HG02610 (cell line): Measurements from ENCODE around the gene SLC25A52.
"Not testable (repeated sequence)": the region's sequence is repeated elsewhere in the genome, so short reads cannot be mapped to it uniquely, and the experiment has no call there.

Source experiments
- ATAC-seq: cut with Tn5 transposase; IDR thresholded peaks from one replicate; pipeline ENCODE4 v1.9.1; 2021; ENCODE audit warnings: mild to moderate bottlenecking, moderate library complexity; ENCODE audit not compliant: unreplicated experiment

The SLC25A52 gene

DNA sequence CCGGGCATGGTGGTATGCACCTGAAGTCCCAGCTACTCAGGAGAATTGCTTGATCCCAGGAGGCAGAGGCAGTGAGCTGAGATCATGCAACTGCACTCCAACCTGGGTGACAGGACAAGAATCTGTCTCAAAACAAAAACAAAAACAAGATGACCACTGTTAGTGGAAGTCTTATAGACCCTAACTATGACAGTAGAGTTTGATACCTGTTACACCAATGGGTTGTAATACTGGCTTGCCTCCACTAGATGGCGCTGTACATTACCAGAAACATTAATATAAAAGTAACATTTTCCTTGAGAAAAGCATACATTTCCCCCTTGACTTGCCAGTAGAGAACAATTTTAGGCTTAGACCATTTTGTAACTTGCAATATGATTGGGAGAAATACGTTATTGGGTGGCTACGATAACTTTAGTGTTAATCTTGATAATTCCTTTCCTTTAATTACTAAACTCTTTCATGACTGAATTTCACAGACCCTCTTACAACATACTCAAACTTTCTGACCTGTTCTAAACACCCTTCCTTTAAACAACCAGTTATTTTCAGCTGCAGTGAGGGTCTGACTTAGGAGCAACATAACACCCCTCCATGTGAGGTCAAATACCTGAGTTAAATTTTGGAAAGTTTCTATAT is 19.5 kb downstream of the SLC25A52 start:
- no peak for ATAC-seq

DNA sequence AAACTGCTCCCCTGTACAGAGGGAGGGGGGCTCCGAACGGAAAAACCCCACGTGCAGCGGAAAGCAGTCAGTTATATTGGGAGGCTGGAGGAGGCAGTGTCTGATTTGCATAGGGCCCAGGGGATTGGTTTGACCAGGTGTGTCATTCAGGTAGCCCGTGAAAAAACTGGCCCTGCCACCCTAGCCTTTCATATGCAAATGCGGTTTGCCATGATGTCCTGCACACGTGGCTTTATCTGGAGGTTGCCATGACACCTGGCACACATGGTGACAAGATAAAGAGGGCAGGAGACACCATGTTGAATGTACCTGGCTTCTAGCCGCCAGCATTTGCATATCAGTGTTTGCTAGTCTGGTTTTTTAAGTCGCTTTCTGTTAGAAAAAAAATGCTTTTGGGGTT is 20.5 kb downstream of the SLC25A52 start:
- ATAC-seq: no peak

DNA sequence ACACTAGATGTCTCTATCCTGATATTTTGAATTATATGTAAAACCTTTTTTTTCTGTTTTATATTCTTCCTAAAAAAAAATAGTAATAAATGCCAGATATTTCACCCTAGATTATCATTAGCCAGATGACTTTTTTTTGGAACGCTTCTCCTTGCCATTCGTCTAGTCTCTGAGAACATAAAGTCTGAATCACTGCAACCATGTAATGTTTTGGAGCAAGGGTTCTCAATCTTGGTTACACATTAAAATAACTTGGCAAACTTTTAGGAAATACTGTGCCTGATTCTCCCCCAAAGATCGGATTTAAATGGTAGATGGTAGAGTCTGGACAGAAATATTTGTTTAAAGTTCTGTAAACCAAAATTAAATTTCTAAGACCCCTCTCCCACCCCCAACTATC is 21.0 kb downstream of the SLC25A52 start:
- ATAC-seq: no peak

DNA sequence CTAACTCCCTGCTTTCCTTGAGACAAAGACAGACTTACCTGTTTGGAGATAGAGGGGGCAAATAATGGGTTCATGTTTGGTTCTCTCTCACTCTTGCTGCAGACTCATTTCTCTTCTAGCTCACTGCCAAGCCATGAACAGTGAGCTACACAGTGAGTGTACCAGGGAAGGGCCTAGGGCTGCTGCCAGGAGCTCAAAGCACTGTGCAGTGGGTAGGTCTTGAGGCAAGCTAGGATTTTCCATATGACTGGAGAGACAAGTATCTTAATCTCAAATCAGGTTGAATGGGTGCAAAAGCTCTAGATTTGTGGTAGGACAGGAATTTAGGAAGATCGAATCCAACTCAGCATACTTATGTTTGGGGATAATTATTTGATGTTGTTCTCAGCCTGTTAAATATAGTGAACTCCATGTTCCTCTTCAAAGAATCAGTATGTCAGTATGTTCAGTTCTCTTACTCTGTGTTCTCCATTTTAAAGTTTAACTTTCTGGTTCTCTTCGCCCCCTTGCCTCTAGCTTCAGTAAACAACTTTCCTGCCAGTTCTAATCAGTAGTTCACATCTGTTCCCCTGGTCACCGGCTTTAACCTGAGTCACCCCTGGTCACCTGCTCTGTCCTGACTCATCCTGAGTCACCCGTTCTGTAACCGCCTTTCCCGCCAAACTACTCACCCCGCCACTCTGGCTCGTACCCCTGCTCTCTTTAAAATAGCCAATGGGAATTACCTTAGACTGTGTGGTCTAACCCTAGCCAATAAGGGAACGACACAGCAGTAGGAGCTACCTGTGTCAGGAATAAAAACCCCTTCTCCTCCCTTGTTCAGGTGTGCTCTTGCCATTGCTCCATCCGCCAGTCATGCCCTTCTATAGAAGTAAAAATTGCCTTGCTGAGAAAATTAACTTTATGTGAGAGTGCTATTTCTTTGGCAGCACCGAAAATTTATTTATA is 21.9 kb downstream of the SLC25A52 start:
- no peak for ATAC-seq

DNA sequence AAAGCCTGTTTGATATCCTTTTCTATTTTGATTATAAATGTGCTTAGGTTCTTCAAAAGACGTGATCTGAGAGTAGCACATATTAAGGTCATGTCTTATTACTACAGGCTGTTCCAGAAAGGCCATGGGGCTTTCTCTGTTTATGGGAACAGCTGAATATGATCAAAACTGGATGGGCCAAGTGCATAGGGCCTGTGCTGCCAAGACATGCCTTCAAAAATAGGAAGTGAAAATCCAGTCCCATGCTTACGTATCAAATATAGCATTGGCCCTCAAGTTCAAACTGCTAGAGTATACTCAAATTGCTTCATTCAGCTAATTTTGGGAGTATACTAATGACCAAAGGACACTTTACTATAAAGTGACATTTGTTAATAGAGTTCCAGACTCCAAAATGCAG is 24.1 kb downstream of the SLC25A52 start:
- ATAC-seq: peak; percentile 68

DNA sequence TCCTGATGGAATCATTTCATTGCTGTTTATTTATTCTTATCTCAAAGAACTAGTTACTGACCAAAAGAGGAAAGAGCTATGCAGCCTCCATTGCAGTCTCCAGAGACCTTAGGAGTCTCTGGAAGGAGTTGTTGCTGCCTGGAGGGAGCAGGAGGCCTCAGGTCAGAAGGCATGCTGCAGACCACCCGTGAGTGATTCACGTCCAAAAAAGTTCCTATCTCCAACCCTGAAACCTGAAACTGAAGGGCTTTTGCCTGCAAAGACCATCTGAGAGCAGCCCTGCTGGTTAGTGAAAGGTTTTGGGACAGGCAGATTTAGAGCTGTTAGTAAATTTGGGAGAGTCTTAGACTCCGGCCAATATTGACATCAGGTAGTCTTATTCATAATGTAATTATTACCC is 29.1 kb downstream of the SLC25A52 start:
- ATAC-seq: no peak

DNA sequence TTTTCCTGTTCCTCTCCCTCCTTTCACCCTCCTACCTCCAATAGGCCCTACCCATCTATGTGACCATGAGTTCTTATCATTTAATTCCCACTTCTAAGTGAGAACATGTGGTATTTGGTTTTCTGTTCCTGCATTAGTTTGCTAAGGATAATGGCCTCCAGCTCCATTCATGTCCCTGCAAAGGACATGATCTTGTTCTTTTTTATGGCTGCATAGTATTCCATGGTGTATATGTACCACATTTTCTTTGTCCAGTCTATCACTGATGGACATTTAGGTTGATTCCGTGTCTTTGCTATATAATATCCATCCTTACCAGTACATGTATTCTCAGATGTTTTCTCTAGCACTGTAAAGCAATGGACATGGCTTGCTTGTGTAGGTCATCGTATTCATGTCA is 31.5 kb downstream of the SLC25A52 start:
- not testable (repeated sequence) for ATAC-seq

DNA sequence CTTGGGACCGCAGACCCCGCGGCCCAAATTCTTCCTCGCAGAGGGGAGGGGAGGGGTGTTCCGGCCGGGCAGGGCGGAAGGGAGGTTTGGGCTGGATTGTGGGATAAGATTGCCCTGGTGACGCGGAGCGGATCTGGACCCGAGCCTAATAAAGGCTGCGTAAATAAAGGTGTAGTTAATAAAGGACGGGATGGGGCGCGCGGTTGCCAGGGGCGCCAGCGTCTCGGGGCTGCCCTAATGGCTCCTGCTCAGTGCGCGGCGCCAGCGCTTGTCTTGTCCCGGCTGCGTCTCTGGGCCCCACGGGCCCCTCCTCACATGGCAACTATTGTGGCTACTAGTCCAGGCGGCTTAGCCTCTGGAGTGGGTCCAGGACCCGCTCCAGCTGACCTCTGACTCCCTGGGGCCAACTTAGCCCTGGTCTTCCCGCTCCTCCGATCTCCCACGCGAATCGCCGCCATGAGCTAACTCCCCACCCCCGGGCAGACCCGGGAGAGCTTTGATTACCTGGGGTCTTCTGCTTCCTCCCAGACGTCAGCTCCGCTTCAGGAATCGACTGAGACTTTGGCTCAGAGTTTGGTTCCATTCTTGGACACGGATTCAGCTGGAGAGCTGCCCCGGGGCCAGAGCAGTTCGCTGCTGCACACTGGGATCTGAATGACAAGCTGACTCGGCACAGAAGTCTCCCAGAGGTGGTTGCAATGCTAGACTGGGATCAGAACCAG is 36.5 kb downstream of the SLC25A52 start:
- ATAC-seq: no peak

DNA sequence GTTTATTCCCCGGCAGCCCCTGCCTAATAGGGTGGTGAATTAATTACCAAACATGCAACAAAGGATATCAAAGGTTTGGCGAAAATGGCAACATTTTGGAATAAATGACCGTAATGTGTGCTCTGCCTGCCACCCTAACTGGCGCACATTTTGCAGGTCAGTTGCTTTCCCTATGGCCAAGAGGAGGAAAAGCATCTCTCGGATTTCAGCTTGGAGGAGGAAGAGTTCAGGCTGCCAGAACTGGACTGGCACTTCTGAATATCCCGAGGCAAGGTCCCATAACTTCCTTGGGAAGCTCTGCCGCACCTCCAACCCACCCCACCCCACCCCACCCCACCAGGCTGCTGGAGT is 37.1 kb downstream of the SLC25A52 start:
- no peak for ATAC-seq

DNA sequence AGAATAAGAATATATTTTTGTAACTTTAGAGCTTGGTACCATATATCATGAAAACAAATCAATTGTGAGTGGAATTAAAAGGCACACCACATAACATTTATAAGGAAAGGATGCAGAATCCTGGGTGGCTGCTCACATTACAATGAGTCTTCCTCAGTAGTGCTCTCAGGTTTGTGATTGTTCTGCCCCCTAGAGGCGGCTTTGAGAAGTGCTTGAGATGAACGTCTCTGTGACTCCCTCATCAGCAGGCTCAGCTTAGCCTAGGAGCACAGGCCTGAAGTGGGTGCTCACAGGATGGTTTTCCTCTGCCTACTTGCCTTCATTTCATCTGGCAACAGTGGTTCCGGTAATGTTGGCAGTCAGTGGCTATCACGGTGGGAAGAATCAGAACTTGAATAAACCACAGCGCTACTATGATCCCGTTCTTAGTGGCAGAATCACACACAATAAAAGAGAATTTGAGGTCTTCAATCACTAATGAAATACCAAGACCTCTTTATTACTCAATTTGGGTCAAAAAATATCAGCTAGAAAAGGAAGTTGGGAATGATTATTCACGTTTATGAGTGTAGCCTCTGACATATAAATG is 38.2 kb downstream of the SLC25A52 start:
- ATAC-seq: peak; percentile 96

DNA sequence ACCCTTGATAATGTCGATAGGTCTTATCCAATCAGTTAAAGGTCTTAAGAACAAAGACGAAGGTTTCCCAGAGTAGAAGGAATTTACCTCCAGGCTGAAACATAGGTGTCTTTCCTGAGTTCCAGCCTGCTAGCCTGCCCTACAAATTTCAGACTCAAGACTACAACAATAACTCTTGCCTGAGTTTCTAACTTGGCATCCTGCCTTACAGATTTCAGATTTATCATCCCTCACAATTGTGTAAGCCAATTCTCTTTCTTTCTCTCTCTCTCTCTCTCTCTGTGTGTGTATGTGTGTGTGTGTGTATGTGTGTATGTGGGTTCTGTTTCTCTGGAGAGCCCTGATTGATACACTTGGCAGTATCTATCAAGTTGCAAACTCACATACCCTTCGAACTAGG is 39.1 kb downstream of the SLC25A52 start:
- no peak for ATAC-seq

DNA sequence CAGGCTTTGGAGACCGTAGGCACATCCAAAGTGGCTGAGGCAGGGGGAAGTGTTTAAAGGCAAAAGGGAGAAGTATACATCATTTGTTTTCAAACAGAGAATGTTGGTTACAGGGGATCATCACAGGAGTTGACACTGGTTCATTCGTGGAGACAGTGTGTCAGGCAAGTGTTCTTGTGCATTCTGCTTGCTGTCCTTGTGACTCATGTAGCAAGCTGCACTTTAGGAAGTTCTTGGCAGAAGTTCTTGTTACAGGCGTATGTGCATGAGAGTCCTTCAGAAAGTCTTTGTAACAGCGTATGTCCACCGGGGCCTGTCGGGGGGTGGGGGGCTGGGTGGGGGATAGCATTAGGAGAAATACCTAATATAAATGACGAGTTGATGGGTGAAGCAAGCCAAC is 39.8 kb downstream of the SLC25A52 start:
- no peak for ATAC-seq

DNA sequence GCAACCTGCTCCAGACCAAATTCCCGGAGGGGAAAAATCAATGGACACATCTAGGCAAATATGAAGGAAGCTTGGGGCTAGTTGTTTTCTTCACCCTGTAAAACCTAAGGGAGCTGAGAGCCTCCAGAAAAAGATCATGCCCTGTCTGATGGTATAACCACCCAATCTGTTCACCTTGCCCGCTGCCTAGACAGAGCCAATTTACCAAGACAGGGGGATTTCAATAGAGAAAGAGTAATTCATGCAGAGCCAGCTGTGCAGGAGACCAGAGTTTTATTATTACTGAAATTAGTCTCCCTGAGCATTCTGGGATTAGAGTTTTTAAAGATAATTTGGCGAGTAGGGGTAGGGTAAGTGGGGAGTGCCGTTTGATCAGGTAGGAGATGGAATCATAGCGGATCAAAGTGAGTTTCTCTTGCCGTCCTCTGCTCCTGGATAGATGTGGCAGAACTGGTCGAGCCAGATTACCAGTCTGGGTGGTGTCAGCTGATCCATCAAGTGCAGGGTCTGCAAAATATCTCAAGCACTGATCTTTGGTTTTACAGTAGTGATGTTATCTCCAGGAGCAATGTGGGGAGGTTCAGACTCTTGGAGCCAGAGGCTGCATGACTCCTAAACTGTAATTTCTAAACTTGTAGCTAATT is 41.2 kb downstream of the SLC25A52 start:
- ATAC-seq: no peak

DNA sequence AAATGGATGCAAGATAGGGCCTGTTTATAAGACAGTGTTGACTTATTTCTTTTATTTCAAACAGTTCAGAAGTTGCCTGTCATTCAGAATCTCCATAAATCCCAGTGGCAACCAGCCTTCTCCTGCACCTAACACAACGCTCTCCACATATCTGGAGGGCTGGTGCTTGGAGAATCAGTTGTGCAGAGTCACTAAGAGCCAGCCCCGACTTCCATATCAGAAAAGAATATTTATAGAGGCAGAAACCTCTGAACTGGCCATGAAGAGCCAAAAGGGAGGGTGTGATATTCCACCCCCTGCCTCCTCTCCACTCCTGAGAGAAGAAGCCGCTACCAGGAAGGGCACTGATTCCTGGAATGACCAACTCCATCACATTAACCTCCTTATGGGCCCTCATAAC is 42.3 kb downstream of the SLC25A52 start:
- ATAC-seq: no peak

DNA sequence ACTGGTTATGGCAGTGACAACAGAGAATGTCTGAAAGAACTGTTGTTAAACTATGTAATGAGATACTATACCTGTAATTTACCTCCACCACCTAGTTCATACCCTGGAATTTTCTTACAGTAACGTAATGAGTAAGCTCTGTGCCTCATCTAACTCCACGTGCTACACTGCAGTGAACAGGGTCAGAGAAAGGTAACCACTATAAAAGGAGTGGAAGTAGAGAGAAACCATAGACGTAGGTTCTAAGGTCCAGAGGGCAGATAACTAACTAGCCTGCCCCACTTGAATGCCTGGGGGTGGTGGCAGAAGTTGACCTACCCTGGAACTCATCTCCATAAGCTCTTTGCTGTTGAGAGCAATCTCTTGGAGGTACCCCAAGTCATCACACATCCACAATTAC is 44.3 kb downstream of the SLC25A52 start:
- ATAC-seq: peak; percentile 92

DNA sequence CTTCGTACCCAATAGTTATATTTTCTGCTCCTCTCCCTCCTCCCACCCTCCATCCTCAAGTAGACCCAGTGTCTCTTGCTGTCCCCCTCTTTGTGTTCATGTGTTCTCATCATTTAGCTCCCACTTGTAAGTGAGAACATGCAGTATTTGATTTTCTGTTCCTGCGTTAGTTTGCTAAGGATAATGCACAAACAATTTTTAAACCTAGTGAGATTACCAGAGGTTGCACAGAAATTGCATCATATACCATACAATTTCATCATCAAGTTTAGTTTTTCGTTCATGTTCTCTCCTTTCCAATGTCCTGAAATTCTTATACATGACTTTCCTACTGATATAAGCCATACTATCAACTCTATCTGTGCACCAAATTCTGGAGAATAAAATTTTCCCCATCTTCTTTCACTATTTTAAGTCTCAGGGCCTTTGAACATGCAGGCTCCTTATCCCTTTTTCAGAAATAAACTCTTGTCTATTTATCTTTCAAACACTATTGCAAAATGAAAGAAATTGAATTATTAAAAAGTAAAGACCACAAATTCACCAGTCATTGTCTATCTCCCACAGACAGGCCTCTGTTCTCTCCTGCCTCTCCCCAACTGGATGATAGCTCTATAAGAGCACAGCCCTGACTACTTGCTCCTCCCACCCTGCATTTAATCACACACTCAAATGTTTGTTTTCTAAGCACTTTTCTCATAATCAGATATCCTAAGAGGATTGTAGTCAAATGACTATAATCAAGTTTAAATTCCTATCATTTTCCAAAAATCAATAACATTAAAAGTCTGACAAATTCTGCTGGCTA is 49.1 kb downstream of the SLC25A52 start:
- ATAC-seq: no peak

DNA sequence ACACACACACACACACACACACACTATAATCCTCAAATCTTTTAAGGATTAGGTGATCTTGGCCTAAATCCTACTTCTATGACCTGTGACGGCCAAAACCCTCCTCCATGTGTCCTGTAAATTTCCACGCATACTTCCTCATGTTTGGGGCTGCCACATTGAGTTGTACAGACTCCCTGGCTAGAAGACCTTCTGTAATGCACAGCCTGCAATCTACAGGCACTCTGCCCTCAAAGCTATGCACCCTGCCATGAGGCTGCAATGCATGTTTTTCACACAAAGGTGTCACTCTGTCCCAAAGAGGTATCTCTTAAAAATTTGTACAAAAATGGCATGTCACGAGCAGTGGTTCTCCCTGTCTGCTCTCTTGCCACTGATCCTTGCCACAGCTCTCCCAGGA is 49.9 kb downstream of the SLC25A52 start:
- ATAC-seq: no peak
